M059J (cell line): ENCODE data around the gene LDLR. TPM values are rescaled to one million over a fixed set of nuclear protein-coding genes. Genes with fewer than 3 reads are reported as not detected.
A peak's percentile ranks its signal among the peaks of the same experiment; 100 is the strongest.
"Not testable (repeated sequence)": the region's sequence is repeated elsewhere in the genome, so short reads cannot be mapped to it uniquely, and the experiment has no call there.

Experiments
- DNase-seq: peaks from one replicate; pipeline ENCODE4 v3.0.0-alpha.2; 2012; ENCODE audit warnings: low read depth
- total RNA-seq: library from RNA; depleted of rRNA; stranded (reverse); fragments of >200 nt; shearing (Covaris generic); gene quantifications from 2 replicates; pipeline ENCODE4 v1.2.3, GENCODE V29; 2014

Gene LDLR
- total RNA-seq, 1 experiment from 2014 or later: 89.0 TPM

- no peak for DNase-seq
Observed at GRCh38 chr19:11105014-11105636, 15.9 kb downstream of the LDLR start.

DNA sequence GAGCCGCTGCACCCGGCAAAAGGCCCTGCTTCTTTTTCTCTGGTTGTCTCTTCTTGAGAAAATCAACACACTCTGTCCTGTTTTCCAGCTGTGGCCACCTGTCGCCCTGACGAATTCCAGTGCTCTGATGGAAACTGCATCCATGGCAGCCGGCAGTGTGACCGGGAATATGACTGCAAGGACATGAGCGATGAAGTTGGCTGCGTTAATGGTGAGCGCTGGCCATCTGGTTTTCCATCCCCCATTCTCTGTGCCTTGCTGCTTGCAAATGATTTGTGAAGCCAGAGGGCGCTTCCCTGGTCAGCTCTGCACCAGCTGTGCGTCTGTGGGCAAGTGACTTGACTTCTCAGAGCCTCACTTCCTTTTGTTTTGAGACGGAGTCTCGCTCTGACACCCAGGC lies 17.2 kb downstream of the LDLR start:
- DNase-seq: no peak

DNA sequence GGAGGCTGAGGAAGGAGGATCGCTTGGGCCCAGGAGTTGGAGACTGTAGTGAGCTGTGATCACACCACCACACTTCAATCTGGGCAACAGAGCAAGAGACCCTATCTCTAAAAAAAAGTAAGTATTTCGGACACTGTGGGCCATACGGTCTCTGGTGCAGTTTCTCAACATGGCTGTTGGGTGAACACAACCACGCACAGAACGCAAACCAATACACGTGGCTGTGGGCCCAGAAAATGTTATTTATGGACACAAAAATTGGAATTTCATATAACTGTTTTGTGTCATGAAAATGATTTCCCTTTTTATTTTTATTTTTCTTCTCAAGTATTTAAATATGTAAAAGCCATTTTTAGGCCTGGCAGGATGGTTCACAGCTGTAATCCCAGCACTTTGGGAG lies 19.5 kb downstream of the LDLR start:
- no peak for DNase-seq

DNA sequence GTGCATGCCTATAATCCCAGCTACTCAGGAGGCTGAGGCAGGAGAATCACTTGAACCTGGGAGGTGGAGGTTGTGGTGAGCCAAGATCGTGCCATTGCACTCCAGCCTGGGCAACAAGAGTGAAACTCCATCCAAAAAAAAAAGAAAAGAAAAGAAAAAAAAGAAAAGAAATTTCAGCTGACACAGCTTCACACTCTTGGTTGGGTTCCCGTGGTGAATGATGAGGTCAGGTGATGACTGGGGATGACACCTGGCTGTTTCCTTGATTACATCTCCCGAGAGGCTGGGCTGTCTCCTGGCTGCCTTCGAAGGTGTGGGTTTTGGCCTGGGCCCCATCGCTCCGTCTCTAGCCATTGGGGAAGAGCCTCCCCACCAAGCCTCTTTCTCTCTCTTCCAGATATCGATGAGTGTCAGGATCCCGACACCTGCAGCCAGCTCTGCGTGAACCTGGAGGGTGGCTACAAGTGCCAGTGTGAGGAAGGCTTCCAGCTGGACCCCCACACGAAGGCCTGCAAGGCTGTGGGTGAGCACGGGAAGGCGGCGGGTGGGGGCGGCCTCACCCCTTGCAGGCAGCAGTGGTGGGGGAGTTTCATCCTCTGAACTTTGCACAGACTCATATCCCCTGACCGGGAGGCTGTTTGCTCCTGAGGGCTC lies 22.0 kb downstream of the LDLR start:
- no peak for DNase-seq

DNA sequence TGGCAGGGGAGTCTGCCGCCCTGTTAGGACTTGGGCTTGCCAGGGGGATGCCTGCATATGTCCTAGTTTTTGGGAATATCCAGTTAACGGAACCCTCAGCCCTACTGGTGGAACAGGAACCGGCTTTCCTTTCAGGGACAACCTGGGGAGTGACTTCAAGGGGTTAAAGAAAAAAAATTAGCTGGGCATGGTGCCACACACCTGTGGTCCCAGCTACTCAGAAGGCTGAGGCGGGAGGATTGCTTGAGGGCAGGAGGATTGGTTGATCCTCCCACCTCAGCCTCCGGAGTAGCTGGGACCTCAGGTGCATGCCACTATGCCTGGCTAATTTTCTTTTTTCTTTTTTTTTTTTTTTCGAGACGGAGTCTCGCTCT lies 22.5 kb downstream of the LDLR start:
- DNase-seq: peak; percentile 42

- DNase-seq: no peak
Observed at GRCh38 chr19:11113140-11113708, 24.0 kb downstream of the LDLR start.

DNA sequence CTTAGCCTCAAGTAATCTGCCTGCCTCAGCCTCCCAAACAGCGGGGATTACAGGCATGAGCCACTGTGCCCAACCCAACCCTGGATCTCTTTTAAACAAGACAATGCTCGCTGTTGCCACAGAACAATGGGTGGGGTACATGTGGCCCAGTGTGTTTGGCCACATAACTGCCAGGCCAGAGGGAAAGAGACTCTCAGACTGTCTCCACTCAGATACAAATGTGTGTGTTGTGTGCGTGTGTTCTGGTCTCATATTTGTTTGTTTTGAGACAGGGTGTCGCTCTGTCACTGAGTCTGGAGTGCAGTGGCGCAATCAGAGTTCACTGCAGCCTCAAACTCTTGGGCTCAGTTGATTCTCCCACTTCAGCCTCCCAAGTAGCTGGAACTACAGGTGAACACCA lies 25.8 kb downstream of the LDLR start:
- no peak for DNase-seq

DNA sequence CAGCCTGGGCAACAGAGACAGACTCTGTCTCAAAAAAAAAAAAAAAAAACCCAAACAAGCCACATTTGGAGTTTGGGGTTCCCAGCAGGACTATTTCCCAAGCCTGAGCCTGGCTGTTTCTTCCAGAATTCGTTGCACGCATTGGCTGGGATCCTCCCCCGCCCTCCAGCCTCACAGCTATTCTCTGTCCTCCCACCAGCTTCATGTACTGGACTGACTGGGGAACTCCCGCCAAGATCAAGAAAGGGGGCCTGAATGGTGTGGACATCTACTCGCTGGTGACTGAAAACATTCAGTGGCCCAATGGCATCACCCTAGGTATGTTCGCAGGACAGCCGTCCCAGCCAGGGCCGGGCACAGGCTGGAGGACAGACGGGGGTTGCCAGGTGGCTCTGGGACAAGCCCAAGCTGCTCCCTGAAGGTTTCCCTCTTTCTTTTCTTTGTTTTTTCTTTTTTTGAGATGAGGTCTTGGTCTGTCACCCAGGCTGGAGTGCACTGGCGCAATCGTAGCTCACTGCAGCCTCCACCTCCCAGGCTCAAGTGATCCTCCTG lies 26.7 kb downstream of the LDLR start:
- no peak for DNase-seq

DNA sequence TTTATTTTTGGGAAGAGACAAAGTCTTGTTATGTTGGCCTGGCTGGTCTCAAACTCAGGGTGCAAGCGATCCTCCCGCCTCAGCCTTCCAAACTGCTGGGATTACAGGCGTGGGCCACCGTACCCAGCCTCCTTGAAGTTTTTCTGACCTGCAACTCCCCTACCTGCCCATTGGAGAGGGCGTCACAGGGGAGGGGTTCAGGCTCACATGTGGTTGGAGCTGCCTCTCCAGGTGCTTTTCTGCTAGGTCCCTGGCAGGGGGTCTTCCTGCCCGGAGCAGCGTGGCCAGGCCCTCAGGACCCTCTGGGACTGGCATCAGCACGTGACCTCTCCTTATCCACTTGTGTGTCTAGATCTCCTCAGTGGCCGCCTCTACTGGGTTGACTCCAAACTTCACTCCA lies 27.2 kb downstream of the LDLR start:
- no peak for DNase-seq

DNA sequence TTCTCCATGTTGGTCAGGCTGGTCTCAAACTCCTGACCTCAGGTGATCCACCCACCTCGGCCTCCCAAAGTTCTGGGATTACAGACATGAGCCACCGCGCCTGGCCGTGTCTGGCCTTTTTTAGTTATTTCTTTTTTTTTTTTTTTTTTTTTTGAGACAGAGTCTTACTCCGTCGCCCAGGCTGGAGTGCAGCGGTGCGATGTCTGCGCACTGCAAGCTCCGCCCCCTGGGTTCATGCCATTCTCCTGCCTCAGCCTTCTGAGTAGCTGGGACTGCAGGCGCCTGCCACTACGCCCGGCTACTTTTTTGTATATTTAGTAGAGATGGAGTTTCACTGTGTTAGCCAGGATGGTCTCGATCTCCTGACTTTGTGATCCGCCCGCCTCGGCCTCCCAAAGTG lies 32.7 kb downstream of the LDLR start:
- DNase-seq: not testable (repeated sequence)

DNA sequence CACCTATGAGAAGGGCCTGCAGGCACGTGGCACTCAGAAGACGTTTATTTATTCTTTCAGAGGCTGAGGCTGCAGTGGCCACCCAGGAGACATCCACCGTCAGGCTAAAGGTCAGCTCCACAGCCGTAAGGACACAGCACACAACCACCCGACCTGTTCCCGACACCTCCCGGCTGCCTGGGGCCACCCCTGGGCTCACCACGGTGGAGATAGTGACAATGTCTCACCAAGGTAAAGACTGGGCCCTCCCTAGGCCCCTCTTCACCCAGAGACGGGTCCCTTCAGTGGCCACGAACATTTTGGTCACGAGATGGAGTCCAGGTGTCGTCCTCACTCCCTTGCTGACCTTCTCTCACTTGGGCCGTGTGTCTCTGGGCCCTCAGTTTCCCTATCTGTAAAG lies 33.9 kb downstream of the LDLR start:
- no peak for DNase-seq

DNA sequence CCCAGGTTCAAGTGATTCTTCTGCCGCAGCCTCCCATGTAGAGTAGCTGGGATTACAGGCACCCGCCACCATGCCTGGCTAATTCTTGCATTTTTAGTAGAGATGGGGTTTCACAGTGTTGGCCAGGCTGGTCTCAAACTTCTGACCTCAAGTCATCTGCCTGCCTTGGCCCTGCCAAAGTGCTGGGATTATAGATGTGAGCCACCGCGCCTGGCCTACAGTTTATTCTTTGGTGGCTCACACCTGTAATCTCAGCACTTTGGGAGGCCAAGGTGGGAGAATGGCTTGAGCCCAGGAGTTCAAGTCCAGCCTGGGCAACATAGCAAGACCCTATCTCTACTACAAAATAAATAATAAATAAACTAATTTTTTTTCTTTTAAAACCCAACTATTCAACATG lies 34.9 kb downstream of the LDLR start:
- DNase-seq: not testable (repeated sequence)

GRCh38 chr19:11125994-11126685 lies 36.9 kb downstream of the LDLR start:
- peak; percentile 73 for DNase-seq

- no peak for DNase-seq
Observed at GRCh38 chr19:11127905-11128304, 38.6 kb downstream of the LDLR start.

DNA sequence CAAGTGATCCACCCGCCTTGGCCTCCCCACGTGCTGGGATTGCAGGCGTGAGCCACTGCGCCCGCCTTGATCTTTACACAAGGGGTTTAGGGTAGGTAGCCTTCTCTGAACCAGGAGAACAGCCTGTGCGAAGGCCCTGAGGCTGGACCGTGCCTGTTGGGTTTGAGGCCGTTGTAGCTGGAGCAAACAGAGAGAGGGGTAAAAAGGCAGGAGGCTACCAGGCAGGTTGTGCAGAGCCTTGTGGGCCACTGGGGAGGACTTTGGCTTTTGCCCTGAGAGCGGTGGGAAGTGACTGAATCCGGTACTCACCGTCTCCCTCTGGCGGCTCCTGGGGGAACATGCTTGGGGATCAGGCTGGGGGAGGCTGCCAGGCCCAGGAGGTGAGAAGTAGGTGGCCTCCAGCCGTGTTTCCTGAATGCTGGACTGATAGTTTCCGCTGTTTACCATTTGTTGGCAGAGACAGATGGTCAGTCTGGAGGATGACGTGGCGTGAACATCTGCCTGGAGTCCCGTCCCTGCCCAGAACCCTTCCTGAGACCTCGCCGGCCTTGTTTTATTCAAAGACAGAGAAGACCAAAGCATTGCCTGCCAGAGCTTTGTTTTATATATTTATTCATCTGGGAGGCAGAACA lies 41.7 kb downstream of the LDLR start:
- DNase-seq: peak; percentile 70

GRCh38 chr19:11131471-11131870 lies 42.2 kb downstream of the LDLR start:
- DNase-seq: no peak

DNA sequence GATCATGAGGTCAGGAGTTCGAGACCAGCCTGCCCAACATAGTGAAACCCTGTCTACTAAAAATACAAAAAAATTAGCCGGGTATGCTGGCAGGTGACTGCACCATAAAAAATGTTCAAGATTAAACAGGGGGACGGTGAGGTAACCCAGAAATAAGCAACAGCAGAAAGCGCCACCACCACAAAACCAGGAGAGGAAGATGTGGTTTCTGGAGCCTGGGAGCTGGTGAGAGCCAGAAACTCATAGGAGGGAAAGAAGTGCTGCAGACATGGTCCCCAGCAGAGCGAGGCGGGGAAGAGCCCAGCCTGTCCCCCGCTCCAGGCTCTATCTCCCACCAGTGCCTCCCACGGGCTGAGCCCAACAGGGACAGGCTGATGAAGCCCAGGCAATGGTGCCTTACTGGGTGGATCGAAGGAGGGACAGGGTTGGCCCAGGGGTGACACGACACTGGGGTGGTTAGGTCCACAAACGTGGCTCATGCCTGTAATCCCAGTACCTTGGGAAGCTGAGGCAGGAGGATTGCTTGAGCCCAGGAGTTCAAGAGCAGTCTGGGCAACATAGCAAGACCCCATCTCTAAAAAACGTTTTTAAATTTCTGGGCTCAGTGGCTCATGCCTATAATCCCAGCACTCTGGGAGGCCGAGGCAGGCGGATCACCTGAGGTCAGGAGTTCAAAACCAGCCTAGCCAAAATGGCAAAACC lies 47.3 kb downstream of the LDLR start:
- peak; percentile 74 for DNase-seq

- peak; percentile 94 for DNase-seq
Observed at GRCh38 chr19:11137542-11138384, 48.5 kb downstream of the LDLR start.

DNA sequence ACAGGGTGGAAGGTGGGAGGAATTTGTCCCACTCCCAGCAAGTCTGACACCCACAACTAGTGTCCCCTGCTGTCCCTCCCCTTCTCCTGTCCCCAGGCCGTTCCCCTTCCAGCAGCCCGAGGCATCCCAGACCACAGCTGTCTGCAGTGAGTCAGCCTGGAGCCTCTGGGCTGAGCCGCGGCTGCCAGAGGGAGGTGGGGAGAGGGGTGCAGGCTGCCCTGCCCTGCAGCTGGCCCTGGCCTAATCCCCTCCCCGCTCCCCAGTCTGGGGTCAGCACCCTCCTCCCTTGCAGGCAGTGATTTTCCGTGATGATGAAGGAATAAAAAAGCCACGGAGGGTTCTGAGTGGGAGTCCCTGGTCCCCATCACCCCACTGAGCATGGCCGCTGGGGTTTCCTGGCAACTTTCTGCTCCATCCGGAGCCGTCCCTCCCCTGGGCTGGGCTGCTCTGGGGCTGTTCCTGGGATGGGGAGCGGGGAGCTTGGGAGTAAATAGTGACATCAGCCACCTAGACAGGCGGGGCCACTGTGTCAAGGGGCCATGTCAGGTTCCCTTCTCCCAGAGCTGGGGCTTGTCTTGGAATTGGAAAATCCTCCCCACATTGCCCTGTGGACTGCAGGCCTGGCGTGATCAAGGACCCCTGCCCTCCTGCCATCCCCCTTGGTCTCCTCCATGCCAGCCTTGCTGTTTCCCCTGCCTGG lies 49.5 kb downstream of the LDLR start:
- DNase-seq: peak; percentile 95

- not testable (repeated sequence) for DNase-seq
Observed at GRCh38 chr19:11140023-11140538, 50.8 kb downstream of the LDLR start.
